ENCODE data around the gene GNAS-AS1.

GNAS-AS1 gene

GRCh38 chr20:58795923-58796245 lies 54.8 kb downstream of the GNAS-AS1 start:
- no peak for DNase-seq
- in situ Hi-C loops (cut with MboI; ENCODE audit: low pct_unique_long_range_greater_than_20kb, low sequenced_read_pairs) = no loop called here

GRCh38 chr20:58795181-58795922 lies 55.4 kb downstream of the GNAS-AS1 start:
- no peak for DNase-seq
- in situ Hi-C loops (cut with MboI; ENCODE audit: low pct_unique_long_range_greater_than_20kb, low sequenced_read_pairs) = no loop called here

GRCh38 chr20:58794510-58795180 lies 56.1 kb downstream of the GNAS-AS1 start:
- in situ Hi-C loops (cut with MboI; ENCODE audit: low pct_unique_long_range_greater_than_20kb, low sequenced_read_pairs) = no loop called here
- no peak for DNase-seq

DNA sequence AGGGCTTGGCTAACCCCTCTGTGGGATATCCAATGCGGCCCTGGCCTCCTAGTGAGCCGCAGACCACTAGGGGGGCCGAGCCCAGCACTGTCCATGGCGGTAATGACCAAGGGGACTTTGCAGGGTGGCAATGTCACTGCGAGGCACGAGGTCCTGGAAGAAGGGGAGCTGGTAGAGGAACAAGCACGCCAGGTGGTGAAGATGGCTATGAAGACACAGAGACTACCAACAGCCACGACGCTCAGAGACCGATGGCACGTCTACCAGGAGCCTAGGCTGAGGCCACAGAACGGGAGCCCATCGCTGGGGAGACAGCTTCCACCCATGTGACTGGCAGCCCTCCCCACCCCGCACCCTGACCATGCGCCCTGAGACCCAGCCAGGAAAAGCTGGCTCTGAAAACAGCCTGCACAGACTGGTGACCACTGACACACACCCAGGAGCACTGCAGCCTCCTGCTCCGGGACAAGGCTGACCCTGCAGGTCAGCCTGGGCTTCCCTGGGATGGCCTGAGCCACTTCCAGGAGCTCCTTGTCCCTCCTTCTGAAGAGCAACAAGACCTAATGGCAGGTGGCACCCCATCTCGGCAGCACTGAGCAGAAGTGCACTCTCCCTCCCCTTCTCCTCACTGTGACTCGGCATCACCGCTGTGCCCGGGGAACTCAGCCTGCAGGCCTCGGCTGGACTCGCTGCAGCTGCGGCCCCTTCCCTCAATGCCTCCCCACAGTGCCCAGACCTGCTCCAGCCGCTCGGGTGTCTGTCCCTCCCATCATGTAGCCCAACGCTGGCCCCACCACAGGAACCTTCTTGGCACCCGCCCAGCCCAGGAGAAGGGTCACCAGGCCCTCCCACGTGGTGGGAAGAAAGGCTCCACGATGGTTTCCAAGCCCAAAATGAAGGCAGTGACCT lies 56.9 kb downstream of the GNAS-AS1 start:
- DNase-seq = no peak
- in situ Hi-C loops (cut with MboI; ENCODE audit: low pct_unique_long_range_greater_than_20kb, low sequenced_read_pairs) = no loop called here

DNA sequence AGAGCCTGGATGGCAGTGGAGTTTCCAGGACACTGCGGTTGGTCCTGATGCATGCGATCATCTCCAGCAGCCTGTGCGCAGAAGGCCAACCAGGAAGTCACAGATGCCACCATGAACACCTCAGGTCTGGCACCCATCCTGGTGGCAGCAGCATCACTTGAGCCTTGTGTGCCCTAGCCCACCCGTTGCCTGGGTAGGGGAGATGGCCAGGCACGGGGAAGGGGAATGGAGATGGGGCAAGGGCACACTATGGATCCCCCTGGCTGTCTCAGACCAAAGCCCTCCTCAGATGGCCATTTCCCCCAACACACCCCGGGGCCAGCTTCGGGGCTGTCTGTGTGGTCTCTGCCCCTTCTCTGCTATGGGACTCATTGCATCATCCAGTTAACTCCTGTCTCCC lies 58.3 kb downstream of the GNAS-AS1 start:
- DNase-seq = no peak
- in situ Hi-C loops (cut with MboI; ENCODE audit: low pct_unique_long_range_greater_than_20kb, low sequenced_read_pairs) = no loop called here

- no peak for DNase-seq
- in situ Hi-C loops (cut with MboI; ENCODE audit: low pct_unique_long_range_greater_than_20kb, low sequenced_read_pairs) = no loop called here
These were observed 59.4 kb downstream of the GNAS-AS1 start for GRCh38 chr20:58791286-58791685.

DNA sequence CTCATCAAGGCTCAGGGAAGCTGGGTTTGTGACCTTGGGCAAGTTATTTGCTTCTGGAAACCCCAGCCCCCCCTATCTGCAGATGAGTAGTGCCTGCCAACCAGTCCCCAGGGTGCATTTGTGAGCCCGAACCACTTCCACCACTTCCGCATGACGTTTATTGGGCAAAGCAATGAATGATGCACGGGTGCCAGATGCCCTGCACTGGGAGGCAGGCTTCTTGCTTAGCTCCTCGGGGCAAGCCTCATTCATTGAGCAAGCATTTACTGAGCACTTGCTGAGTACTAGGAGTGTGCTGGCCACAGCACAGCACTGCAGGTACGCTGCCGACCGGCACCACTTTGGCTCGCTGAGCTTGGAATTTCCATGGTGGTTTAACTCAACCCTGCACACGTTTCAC lies 60.2 kb downstream of the GNAS-AS1 start:
- no peak for DNase-seq
- in situ Hi-C loops (cut with MboI; ENCODE audit: low pct_unique_long_range_greater_than_20kb, low sequenced_read_pairs) = no loop called here

DNA sequence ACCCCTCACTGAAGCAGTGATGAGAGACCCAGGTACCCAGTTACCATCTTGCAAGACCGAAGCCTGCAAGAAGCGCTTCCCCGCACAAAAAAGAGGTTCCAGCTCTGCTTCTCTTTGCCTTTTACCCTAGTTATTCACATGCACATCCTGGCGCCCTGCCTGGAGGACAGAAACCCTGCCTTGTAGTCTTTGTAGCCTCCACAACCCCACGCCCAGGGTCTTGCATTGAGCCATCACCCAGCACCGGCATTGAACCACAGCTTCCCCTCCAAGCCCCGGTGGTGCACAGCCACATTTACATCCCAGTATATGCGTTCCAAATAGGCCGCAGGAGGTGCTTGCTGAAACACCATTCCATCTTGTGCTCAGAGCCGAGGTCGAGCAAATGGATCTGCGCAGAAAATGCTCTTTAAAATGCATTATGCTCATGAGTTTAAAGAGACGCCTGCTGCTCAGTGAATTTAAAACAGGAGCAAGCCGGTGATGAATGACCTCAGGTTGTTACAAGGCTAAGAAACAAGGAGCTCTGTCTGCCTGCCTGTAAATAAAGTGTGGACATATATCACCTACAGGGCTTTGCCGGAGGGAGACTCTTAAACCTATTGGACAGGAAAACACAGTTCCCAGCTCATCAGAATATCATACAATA lies 61.7 kb downstream of the GNAS-AS1 start:
- DNase-seq = no peak
- in situ Hi-C loops (cut with MboI; ENCODE audit: low pct_unique_long_range_greater_than_20kb, low sequenced_read_pairs) = no loop called here

DNA sequence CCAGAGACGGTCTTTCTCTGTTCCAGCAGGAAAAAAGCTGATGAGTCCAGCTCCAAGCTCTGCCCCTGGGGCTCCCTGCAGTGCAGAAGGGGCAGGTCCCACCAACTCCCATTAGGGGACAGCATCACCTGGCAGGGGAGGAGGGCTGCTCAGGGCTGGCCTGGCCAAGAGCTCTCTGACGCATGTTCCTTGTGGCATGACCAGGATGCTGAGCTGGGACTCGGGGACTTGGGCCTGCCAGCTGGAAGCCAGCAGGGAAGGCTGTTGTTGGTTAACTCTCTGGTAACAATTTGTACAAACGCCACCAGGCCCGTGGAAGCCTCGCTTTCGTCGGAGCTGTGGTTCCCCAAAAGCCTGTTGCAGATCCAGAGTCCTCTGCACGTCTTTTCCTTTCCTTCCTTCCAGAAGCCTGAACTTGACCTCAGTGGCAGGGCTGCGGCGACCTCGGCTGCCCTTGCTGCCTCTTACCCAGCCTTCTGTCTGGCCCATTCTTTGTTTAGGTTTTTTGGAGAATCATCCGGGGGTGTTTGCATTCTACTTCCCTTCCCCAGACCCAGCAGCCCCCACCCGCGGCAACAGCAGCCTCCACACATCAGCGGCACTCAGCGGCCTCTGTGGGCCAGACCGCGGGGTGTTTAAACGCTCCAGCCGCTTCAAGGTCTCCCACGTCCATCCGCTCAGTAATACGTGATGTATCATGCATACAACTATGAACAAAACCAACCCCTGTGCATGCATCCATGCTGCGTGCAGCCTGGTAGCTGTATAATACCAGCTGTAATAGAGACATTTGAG lies 63.3 kb downstream of the GNAS-AS1 start:
- no peak for DNase-seq
- in situ Hi-C loops (cut with MboI; ENCODE audit: low pct_unique_long_range_greater_than_20kb, low sequenced_read_pairs) = no loop called here

DNA sequence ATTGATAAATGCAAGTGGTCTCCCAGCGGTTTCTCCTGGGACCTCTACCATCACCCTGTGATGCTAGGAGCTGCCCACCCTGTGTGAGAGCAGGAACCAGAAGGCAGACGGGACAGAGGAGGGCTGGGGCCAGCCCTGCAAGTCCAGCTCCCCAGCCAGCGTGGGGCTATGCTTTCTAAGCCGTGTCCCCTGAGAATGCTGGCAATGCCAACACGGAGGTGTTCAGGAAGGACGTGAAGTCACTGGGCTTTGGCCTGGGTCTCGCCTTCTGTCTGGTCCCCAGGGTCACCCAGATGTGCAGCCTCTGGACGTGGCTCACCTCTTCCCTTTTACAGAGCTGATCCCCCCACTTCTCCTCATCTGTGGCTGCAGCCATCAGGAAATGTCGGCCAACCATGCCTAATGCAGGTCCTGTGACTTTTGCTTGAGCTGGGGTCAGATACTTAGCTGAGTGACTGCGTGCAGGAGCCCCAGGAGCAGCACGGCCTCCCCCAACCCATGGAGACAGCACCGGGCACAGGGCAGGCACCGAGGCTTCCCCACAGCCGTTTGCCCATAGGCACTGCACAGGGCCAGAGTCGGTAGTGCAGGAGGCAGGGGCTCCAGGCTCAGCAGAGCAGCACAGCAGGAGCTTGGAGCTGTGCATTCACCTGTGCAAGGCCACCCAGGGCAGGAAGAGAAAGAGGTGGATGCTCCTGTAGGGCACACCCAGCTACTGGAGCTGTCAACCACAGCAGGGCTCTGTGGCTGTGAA lies 66.2 kb downstream of the GNAS-AS1 start:
- in situ Hi-C loops (cut with MboI; ENCODE audit: low pct_unique_long_range_greater_than_20kb, low sequenced_read_pairs) = no loop called here
- DNase-seq = no peak

DNA sequence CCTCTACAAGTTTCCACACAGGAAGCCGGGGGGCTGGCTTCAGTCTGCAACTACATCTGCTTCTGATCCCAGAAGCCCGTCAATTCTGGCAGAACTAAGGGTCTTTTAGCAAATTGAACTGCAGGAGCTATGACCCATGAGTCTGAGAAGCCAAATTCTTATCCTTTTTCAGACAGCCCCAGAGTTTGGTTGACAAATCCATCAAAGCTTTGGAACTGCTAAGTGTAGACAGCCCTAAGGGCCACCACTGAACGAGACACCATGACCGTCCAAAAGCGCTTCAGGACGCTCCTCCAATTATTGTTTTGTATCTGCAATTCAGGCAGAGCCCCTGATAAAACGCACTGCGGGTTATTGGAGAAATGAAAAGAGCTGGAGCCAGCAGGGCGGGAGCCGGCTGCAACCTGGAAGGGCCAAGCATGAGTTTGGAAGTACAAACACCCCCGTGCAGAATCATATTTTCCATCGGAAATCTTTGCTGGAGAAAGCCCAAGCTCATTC lies 67.1 kb downstream of the GNAS-AS1 start:
- in situ Hi-C loops (cut with MboI; ENCODE audit: low pct_unique_long_range_greater_than_20kb, low sequenced_read_pairs) = no loop called here
- no peak for DNase-seq

- in situ Hi-C loops (cut with MboI; ENCODE audit: low pct_unique_long_range_greater_than_20kb, low sequenced_read_pairs) = no loop called here
- no peak for DNase-seq
These were observed 69.6 kb downstream of the GNAS-AS1 start for GRCh38 chr20:58781138-58781537.

- no peak for DNase-seq
- in situ Hi-C loops (cut with MboI; ENCODE audit: low pct_unique_long_range_greater_than_20kb, low sequenced_read_pairs) = no loop called here
These were observed 71.9 kb downstream of the GNAS-AS1 start for GRCh38 chr20:58778760-58779159.

DNA sequence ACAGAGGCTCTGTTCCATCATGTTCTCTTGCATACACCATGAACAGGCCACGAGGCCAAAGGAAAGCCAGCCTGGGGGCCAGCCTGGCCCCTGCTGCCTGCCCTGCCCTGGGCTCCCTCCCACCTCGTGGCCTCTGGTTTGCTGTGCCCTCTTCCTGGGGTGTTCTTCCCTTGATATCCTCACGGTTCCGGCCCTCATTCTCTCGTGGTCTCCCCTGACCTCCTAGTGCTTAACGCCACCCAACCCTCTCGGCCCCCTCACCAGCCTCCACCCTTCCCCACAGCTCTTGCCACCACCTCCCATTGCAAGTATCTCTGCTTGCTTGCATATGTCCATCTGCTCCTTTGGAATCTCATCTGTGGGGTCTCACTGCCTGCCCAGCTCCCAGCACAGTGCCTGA lies 73.0 kb downstream of the GNAS-AS1 start:
- in situ Hi-C loops (cut with MboI; ENCODE audit: low pct_unique_long_range_greater_than_20kb, low sequenced_read_pairs) = no loop called here
- DNase-seq = no peak

- in situ Hi-C loops (cut with MboI; ENCODE audit: low pct_unique_long_range_greater_than_20kb, low sequenced_read_pairs) = no loop called here
- DNase-seq = no peak
These were observed 74.6 kb downstream of the GNAS-AS1 start for GRCh38 chr20:58776109-58776508.

DNA sequence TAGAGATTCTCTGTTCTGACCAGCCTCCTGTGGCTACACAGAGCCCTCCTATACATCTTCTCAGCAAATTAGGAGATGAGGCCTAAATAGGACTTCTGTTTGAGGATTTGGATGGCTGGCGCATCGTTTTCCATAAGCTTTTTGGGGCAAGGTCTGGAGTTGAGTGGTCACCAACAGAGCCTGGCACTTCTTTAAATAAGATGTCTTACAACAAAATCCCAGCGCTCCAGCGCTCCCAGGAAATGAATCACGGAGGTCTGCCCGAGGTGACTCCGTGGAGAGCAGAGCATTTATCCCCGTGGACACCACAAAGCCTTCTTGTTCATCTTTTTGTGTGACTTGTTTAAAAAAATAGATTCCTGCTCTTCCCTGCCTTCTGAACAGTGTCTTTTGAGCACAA lies 75.3 kb downstream of the GNAS-AS1 start:
- in situ Hi-C loops (cut with MboI; ENCODE audit: low pct_unique_long_range_greater_than_20kb, low sequenced_read_pairs) = no loop called here
- no peak for DNase-seq

GRCh38 chr20:58774667-58775263 lies 75.9 kb downstream of the GNAS-AS1 start:
- in situ Hi-C loops (cut with MboI; ENCODE audit: low pct_unique_long_range_greater_than_20kb, low sequenced_read_pairs) = no loop called here
- no peak for DNase-seq

DNA sequence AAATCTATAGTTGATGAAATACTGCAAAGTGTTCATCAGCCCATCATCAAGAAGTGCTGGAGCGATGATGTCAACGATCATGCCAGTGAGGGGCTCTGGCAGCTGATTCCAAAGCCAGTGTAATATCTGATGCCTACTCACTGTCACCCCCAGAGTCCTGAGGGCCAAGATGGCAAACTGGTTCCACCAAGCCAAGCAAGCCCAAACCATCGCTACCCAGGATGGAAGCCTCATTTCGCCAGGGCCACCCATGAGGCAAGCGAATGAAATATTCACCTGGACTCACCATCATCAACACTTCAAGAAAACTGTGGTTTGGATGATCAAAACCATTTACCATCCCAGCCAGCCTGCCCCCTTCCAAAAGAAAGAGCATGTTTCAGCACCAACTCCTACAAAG lies 76.5 kb downstream of the GNAS-AS1 start:
- no peak for DNase-seq

More for the DNA sequence above, 76.5 kb downstream of the GNAS-AS1 start:
- in situ Hi-C loops (cut with MboI; ENCODE audit: low pct_unique_long_range_greater_than_20kb, low sequenced_read_pairs) = no loop called here
